IMR-90 (cell line): Measurements from ENCODE around the gene UNKL. TPM values are rescaled to one million over a fixed set of nuclear protein-coding genes. Genes with fewer than 3 reads are reported as not detected.

Source experiments
- ATAC-seq: fragments of 200-7000 bp; cut with Tn5 transposase; 2 replicates; pipeline ENCODE4 v1.9.1; 2020; ENCODE audit warnings: low read depth, mild to moderate bottlenecking, moderate library complexity
- BruUV-seq: library from RNA; stranded (reverse); fragments of 400-500 nt; replicated peaks from 2 replicates; lab custom pipeline; 2021; lab: Mats Ljungman, UMichigan
- CTCF ChIA-PET: fragments of 300-600 bp; formaldehyde crosslinking; extraction: SDS; loops from one replicate; lab custom pipeline; 2021; ENCODE audit warnings: antibody characterized with exemption; lab: Yijun Ruan, JAX
- POLR2A ChIA-PET: fragments of 300-600 bp; sonication (Branson Sonifier 250); formaldehyde crosslinking; loops from one replicate; lab custom pipeline; 2022; ENCODE audit warnings: antibody characterized with exemption; ENCODE audit not compliant: unreplicated experiment; lab: Charles Lee
- DNase-seq: peaks from one replicate; pipeline ENCODE4 v3.0.0; 2013
- H2AFZ ChIP-seq: replicated peaks from 2 replicates; pipeline ENCODE3; 2013; ENCODE audit warnings: low read length, mild to moderate bottlenecking; ENCODE audit not compliant: poor library complexity
- H2AK5ac ChIP-seq: 2 replicates; pipeline ENCODE4 v1.6.1; 2013; ENCODE audit warnings: low read depth, low read length, inconsistent platforms
- H2AK9ac ChIP-seq: replicated peaks from 2 replicates; pipeline ENCODE3; 2013; ENCODE audit warnings: mild to moderate bottlenecking, low read depth, low read length, moderate library complexity; ENCODE audit not compliant: poor library complexity
- H2BK120ac ChIP-seq: 2 replicates; pipeline ENCODE4 v1.6.1; 2013; ENCODE audit warnings: low read depth, low read length, inconsistent platforms
- H2BK15ac ChIP-seq: 3 replicates; pipeline ENCODE4 v1.6.1; 2013; ENCODE audit warnings: low read depth, low read length, inconsistent platforms
- H2BK20ac ChIP-seq: 2 replicates; pipeline ENCODE4 v1.6.1; 2013; ENCODE audit warnings: low read depth, mild to moderate bottlenecking, inconsistent platforms, low read length, moderate library complexity
- H2BK5ac ChIP-seq: 2 replicates; pipeline ENCODE4 v1.6.1; 2013; ENCODE audit warnings: mild to moderate bottlenecking, low read depth, low read length, inconsistent platforms; ENCODE audit not compliant: poor library complexity, severe bottlenecking
- H3K14ac ChIP-seq: replicated peaks from 2 replicates; pipeline ENCODE4 v1.6.1; 2013; ENCODE audit warnings: low read depth, low read length, inconsistent platforms
- H3K18ac ChIP-seq: 2 replicates; pipeline ENCODE4 v1.6.1; 2013; ENCODE audit warnings: low read depth, low read length, control low read depth
- H3K23ac ChIP-seq: 2 replicates; pipeline ENCODE4 v1.6.1; 2013; ENCODE audit warnings: low read depth, low read length, inconsistent platforms
- H3K27ac ChIP-seq: 2 replicates; pipeline ENCODE4 v1.5.1; 2013; ENCODE audit warnings: mild to moderate bottlenecking, control low read depth, low read length; ENCODE audit not compliant: insufficient read depth
- H3K27me3 ChIP-seq: 2 replicates; pipeline ENCODE4 v1.6.1; 2013; ENCODE audit warnings: low read length; ENCODE audit not compliant: control insufficient read depth, insufficient read depth
- H3K36me3 ChIP-seq: 2 replicates; pipeline ENCODE4 v1.6.1; 2013; ENCODE audit warnings: low read length, mixed read lengths; ENCODE audit not compliant: control insufficient read depth, insufficient read depth
- H3K4ac ChIP-seq: 2 replicates; pipeline ENCODE4 v1.6.1; 2013; ENCODE audit warnings: low read depth, low read length, inconsistent platforms
- H3K4me1 ChIP-seq: 2 replicates; pipeline ENCODE4 v1.6.1; 2013; ENCODE audit warnings: low read length, mixed read lengths; ENCODE audit not compliant: control insufficient read depth, insufficient read depth
- H3K4me2 ChIP-seq: 2 replicates; pipeline ENCODE4 v1.6.1; 2013; ENCODE audit warnings: low read depth, mild to moderate bottlenecking, control low read depth, low read length, moderate library complexity
- H3K4me3 ChIP-seq: 2 replicates; pipeline ENCODE4 v1.5.1; 2013; ENCODE audit warnings: low read depth, mild to moderate bottlenecking, control low read depth, low read length, moderate library complexity; ENCODE audit not compliant: insufficient read depth
- H3K56ac ChIP-seq: 2 replicates; pipeline ENCODE4 v1.6.1; 2013; ENCODE audit warnings: low read length, inconsistent platforms; ENCODE audit not compliant: insufficient read depth; ENCODE audit errors: extremely low read depth
- H3K79me1 ChIP-seq, 2 experiments: 2 replicates each; pipeline ENCODE4 v1.6.1; 2013; ENCODE audit warnings: low read length in 2 of 2, inconsistent platforms in 1 of 2, low read depth in 1 of 2
- H3K9ac ChIP-seq: 2 replicates; pipeline ENCODE4 v1.6.1; 2013; ENCODE audit warnings: low read depth, low read length, control low read depth
- H3K9me1 ChIP-seq: 2 replicates; pipeline ENCODE4 v1.6.1; 2013; ENCODE audit warnings: low read length, inconsistent platforms; ENCODE audit not compliant: insufficient read depth
- H3K9me3 ChIP-seq: 2 replicates; pipeline ENCODE4 v1.6.1; 2013; ENCODE audit warnings: low read length; ENCODE audit not compliant: control insufficient read depth, insufficient read depth
- H4K20me1 ChIP-seq: 2 replicates; pipeline ENCODE4 v1.6.1; 2013; ENCODE audit warnings: low read length, inconsistent platforms; ENCODE audit not compliant: insufficient read depth
- H4K5ac ChIP-seq: 2 replicates; pipeline ENCODE4 v1.6.1; 2013; ENCODE audit warnings: mild to moderate bottlenecking, low read depth, low read length, control low read depth
- H4K8ac ChIP-seq, 2 experiments: 2 replicates each; pipeline ENCODE4 v1.6.1; 2013; ENCODE audit warnings: low read depth in 2 of 2, low read length in 2 of 2, control low read depth in 1 of 2, inconsistent platforms in 1 of 2
- H4K91ac ChIP-seq: 2 replicates; pipeline ENCODE4 v1.6.1; 2013; ENCODE audit warnings: low read depth, low read length, inconsistent platforms; ENCODE audit not compliant: insufficient read depth
- BHLHE40 ChIP-seq: fragments of 150-350 bp; IDR thresholded peaks from 2 replicates; pipeline ENCODE4 v1.6.1; 2016; ENCODE audit warnings: mild to moderate bottlenecking, low read depth, low read length
- CEBPB ChIP-seq: IDR thresholded peaks from 2 replicates; pipeline ENCODE4 v1.6.1; 2012; ENCODE audit warnings: low read depth, low read length, improper control_type of control experiment
- CHD1 ChIP-seq: IDR thresholded peaks from 2 replicates; pipeline ENCODE4 v1.6.1; 2012; ENCODE audit warnings: low read depth, low read length, improper control_type of control experiment
- FOS ChIP-seq: fragments of 150-350 bp; IDR thresholded peaks from 2 replicates; pipeline ENCODE4 v1.6.1; 2016; ENCODE audit warnings: low read depth, low read length
- MAZ ChIP-seq: IDR thresholded peaks from 2 replicates; pipeline ENCODE4 v1.6.1; 2012; ENCODE audit warnings: low read depth, mild to moderate bottlenecking, low read length, improper control_type of control experiment, moderate library complexity, borderline replicate concordance
- NFE2L2 ChIP-seq: fragments of 150-350 bp; IDR thresholded peaks from 2 replicates; pipeline ENCODE4 v1.6.1; 2016; ENCODE audit warnings: low read depth, mild to moderate bottlenecking, low read length
- POLR2A ChIP-seq: IDR thresholded peaks from 2 replicates; pipeline ENCODE4 v1.6.1; 2012; ENCODE audit warnings: mild to moderate bottlenecking, low read depth, low read length
- RCOR1 ChIP-seq: IDR thresholded peaks from 2 replicates; pipeline ENCODE4 v1.6.1; 2012; ENCODE audit warnings: mild to moderate bottlenecking, low read length, improper control_type of control experiment; ENCODE audit not compliant: insufficient replicate concordance
- RFX5 ChIP-seq: IDR thresholded peaks from 2 replicates; pipeline ENCODE4 v1.8.0; 2012; ENCODE audit warnings: low read depth, mild to moderate bottlenecking, low read length, moderate library complexity
- WGBS, 2 experiments: methylation state at CpG; one replicate each; pipeline versions ENCODE4 v1.1.5 to v1.1.7; 2013; ENCODE audit warnings: missing lambda C conversion rate in 2 of 2; ENCODE audit not compliant: insufficient read length in 1 of 2; ENCODE audit errors: extremely low coverage in 2 of 2; 5-methylcytosine and 5-hydroxymethylcytosine counted together
- dilution Hi-C: fragments of 300-500 bp; cut with HindIII; formaldehyde crosslinking; loops from one replicate; pipeline ENCODE4 v1.14.3; 2018; ENCODE audit warnings: low sequenced_read_pairs; ENCODE audit not compliant: unreplicated experiment
- in situ Hi-C: fragments of 300-500 bp; cut with MboI; formaldehyde crosslinking; loops from 3 replicates; pipeline ENCODE4 v1.14.3; 2019; ENCODE audit warnings: low sequenced_read_pairs, inconsistent platforms, mixed read lengths
- intact Hi-C: fragments of 100-400 bp; cut with micrococcal nuclease; formaldehyde crosslinking; loops from 2 replicates; pipeline ENCODE4 v1.10.0; 2022
- polyA plus RNA-seq, 3 experiments: library from polyadenylated mRNA; depleted of rRNA; stranded (reverse); fragments of >200 nt; gene quantifications; 2 replicates each; pipeline ENCODE4 v1.2.3, GENCODE V29; 2012; ENCODE audit warnings: low replicate concordance in 1 of 3
- total RNA-seq: library from RNA; depleted of rRNA; stranded (reverse); fragments of >200 nt; gene quantifications from 2 replicates; pipeline ENCODE4 v1.2.3, GENCODE V29; 2012
- TF ChIP-seq, protein P1 (sequence below): fragments of 150-350 bp; IDR thresholded peaks from 2 replicates; pipeline ENCODE4 v1.6.1; 2016; ENCODE audit warnings: low read depth, mild to moderate bottlenecking, low read length, moderate library complexity, borderline replicate concordance

UNKL gene
- total and polyA plus RNA-seq, 2 of the 4 experiments (the other 2 are of a cell fraction) = 4.1 to 13.3 TPM

DNA sequence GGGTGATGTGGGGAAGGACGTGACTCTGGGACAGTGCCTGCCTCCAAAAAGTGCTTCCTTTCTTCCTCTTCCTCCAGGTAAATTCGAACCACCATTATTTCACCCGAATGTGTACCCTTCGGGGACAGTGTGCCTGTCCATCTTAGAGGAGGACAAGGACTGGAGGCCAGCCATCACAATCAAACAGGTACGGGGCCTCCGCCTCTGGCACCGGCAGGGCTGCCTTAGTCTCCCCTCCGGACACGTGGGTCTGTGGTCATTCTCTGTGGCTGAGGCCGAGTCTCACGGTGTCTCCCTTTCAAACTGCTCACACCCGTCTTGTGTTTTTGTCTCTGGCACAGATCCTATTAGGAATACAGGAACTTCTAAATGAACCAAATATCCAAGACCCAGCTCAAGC is 94.4 kb downstream of the UNKL start:
- no peaks in the 10 kb centered on the region for H3K4me1 ChIP-seq
- no peaks in the 10 kb centered on the region for H3K27me3 ChIP-seq
- no peak overlapping the region for H2BK5ac ChIP-seq
- no peak overlapping the region for H2AK9ac ChIP-seq
- H2AK5ac ChIP-seq = no peak overlapping the region
- no peaks in the 10 kb centered on the region for H3K9me3 ChIP-seq
- TF ChIP-seq POLR2A (no peak), BHLHE40 (no peak), CHD1 (no peak), MAZ (no peak), FOS (no peak), RCOR1 (no peak), CEBPB (no peak), NFE2L2 (no peak), RFX5 (no peak)
- TF ChIP-seq, protein P1, sequence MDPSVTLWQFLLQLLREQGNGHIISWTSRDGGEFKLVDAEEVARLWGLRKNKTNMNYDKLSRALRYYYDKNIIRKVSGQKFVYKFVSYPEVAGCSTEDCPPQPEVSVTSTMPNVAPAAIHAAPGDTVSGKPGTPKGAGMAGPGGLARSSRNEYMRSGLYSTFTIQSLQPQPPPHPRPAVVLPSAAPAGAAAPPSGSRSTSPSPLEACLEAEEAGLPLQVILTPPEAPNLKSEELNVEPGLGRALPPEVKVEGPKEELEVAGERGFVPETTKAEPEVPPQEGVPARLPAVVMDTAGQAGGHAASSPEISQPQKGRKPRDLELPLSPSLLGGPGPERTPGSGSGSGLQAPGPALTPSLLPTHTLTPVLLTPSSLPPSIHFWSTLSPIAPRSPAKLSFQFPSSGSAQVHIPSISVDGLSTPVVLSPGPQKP = no peak
- no peak overlapping the region for H3K56ac ChIP-seq
- 100% methylated on average over 2 of the region's 12 CpGs; no CpG with 5 or more reads in 1 of the 2 experiments for WGBS, 2 experiments
- no peak overlapping the region for H3K14ac ChIP-seq
- no peak overlapping the region for H4K5ac ChIP-seq
- CTCF ChIA-PET = no interaction called here
- dilution Hi-C loops = no loop called here
- in situ Hi-C loops = no loop called here
- H3K79me1 ChIP-seq = peaks cover 10 to 57% of the 10 kb centered on the region in 2 experiments
- no peak overlapping the region for H2AFZ ChIP-seq
- H2BK15ac ChIP-seq = no peak overlapping the region
- H4K91ac ChIP-seq = no peak overlapping the region
- H3K23ac ChIP-seq = no peak overlapping the region
- peaks cover 69% of the 10 kb centered on the region for H4K20me1 ChIP-seq
- POLR2A ChIA-PET = no interaction called here
- H3K27ac ChIP-seq = no peak overlapping the region
- H3K18ac ChIP-seq = no peak overlapping the region
- H3K4ac ChIP-seq = no peak overlapping the region
- peaks cover 6% of the 10 kb centered on the region; the same call in 1 of the 2 replicates for H3K9me1 ChIP-seq
- no peak overlapping the region for H2BK20ac ChIP-seq
- no peak for DNase-seq
- no peak for ATAC-seq
- H4K8ac ChIP-seq = no peak overlapping the region
- BruUV-seq = no TSS peak
- H3K9ac ChIP-seq = no peak overlapping the region
- H3K36me3 ChIP-seq = peaks cover 83% of the 10 kb centered on the region
- no peak overlapping the region for H3K4me2 ChIP-seq
- no peak overlapping the region for H3K4me3 ChIP-seq
- no peak overlapping the region for H2BK120ac ChIP-seq
- intact Hi-C loops = no loop called here
